HL-60 (cell line): Measurements from ENCODE around the gene MT1X.
"Not testable (repeated sequence)": the region's sequence is repeated elsewhere in the genome, so short reads cannot be mapped to it uniquely, and the experiment has no call there.

Source experiments
- DNase-seq, 2 experiments: peaks; one replicate each; pipeline ENCODE4 v3.0.0-alpha.2; 2010 to 2020; ENCODE audit warnings: low read depth in 1 of 2, low spot score in 1 of 2
- H3K27ac ChIP-seq: fragments of 250-450 bp; sonication (Bioruptor Pico); replicated peaks from 2 replicates; pipeline ENCODE4 v1.5.1; 2020; ENCODE audit warnings: mild to moderate bottlenecking, moderate library complexity
- H3K27me3 ChIP-seq: fragments of 250-450 bp; sonication (Bioruptor Pico); 2 replicates; pipeline ENCODE4 v1.5.1; 2021; ENCODE audit warnings: mild to moderate bottlenecking, moderate library complexity; ENCODE audit not compliant: insufficient read depth, poor library complexity, severe bottlenecking
- H3K4me3 ChIP-seq: replicated peaks from 2 replicates; pipeline ENCODE4 v1.5.1; 2011; ENCODE audit warnings: mild to moderate bottlenecking, control low read depth, low read length; ENCODE audit not compliant: insufficient read depth
- GABPA ChIP-seq: IDR thresholded peaks from 2 replicates; pipeline ENCODE4 v1.6.1; 2012; ENCODE audit warnings: low read depth
- POLR2AphosphoS5 ChIP-seq: IDR thresholded peaks from 2 replicates; pipeline ENCODE4 v1.6.1; 2012; ENCODE audit warnings: low read depth
- REST ChIP-seq: IDR thresholded peaks from 2 replicates; pipeline ENCODE4 v1.6.1; 2012; ENCODE audit warnings: low read depth; ENCODE audit not compliant: insufficient replicate concordance
- SPI1 ChIP-seq: IDR thresholded peaks from 2 replicates; pipeline ENCODE4 v1.6.1; 2012; ENCODE audit warnings: low read depth, mild to moderate bottlenecking, borderline replicate concordance
- TF ChIP-seq, protein P1 (sequence below): IDR thresholded peaks from one replicate; pipeline ENCODE4 v1.5.1; 2011; ENCODE audit warnings: low read length, control low read depth, inconsistent platforms; ENCODE audit not compliant: insufficient read depth

The MT1X gene

DNA sequence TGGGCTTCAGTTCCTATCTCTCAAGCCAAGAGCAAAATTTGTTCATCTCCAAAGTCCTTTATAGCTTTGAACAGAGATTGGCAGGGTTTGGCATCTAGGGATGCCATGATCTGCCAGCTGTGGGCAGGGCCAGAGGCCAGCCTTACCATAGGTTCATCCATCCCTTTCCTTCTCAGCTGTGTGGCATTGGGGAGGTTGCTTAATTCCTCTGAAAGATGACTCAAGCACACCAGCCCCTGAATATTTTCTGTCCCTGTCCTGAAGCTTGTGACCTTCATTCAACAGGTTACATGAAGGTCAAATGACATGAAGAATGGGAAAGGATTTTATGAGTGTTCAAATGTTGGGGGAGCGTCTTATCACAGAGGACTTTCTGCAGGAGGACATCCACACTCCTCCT is 17.8 kb upstream of the MT1X start:
- Histone ChIP-seq H3K27me3 (peaks cover 51% of the 10 kb centered on the region), H3K27ac (no peak overlapping the region), H3K4me3 (no peak overlapping the region)
- no peak for DNase-seq
- TF ChIP-seq GABPA = no peak
- TF ChIP-seq POLR2AphosphoS5 = no peak
- TF ChIP-seq, protein P1, sequence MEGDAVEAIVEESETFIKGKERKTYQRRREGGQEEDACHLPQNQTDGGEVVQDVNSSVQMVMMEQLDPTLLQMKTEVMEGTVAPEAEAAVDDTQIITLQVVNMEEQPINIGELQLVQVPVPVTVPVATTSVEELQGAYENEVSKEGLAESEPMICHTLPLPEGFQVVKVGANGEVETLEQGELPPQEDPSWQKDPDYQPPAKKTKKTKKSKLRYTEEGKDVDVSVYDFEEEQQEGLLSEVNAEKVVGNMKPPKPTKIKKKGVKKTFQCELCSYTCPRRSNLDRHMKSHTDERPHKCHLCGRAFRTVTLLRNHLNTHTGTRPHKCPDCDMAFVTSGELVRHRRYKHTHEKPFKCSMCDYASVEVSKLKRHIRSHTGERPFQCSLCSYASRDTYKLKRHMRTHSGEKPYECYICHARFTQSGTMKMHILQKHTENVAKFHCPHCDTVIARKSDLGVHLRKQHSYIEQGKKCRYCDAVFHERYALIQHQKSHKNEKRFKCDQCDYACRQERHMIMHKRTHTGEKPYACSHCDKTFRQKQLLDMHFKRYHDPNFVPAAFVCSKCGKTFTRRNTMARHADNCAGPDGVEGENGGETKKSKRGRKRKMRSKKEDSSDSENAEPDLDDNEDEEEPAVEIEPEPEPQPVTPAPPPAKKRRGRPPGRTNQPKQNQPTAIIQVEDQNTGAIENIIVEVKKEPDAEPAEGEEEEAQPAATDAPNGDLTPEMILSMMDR = no peak
- no peak for TF ChIP-seq SPI1
- no peak for TF ChIP-seq REST

DNA sequence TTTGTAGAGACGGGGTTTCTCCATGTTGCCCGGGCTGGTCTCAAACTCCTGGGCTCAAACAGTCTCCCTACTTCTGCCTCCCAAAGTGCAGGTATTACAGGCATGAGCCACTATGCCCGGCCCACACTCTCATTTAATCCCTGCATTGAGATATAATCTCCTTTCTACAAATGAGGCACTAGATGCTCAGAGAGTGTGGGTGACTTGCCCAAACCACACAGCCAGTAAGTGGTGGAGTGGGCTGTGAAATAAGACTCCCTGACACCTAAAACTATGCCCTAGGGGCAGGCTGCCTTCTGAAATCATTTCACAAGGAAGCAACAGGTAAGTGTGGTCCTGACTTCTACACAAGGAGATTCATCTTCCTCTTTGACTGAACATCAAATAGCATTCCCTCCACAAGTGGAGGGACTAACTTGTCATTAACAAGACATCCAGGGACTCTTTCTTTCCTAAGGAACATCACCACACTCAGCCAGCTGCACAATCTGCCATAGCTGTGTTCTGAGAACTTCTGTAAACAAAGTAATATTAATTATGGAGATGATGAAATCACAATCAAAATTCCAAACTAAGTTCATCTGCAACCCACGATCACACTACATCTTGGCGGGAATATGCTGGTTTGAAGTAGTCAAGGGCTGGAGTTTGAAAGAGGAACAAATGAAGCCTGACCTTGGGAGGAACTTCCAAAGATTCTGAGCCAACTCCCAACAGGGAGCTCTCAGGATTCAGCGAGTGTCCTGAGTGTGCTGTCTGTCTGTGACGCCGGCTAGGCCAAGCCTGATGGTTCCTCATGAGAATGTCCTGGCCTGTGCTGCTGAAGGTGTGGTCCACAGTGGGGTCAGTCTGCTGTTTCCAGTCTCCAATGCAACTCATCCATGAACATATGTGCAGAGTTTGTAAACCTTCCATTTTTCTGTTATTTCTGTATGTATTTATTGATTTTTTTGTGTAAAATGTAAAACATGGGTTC is 16.7 kb upstream of the MT1X start:
- not testable (repeated sequence) for H3K4me3 ChIP-seq, DNase-seq, H3K27ac ChIP-seq
- H3K27me3 ChIP-seq = peaks cover 58% of the 10 kb centered on the region

DNA sequence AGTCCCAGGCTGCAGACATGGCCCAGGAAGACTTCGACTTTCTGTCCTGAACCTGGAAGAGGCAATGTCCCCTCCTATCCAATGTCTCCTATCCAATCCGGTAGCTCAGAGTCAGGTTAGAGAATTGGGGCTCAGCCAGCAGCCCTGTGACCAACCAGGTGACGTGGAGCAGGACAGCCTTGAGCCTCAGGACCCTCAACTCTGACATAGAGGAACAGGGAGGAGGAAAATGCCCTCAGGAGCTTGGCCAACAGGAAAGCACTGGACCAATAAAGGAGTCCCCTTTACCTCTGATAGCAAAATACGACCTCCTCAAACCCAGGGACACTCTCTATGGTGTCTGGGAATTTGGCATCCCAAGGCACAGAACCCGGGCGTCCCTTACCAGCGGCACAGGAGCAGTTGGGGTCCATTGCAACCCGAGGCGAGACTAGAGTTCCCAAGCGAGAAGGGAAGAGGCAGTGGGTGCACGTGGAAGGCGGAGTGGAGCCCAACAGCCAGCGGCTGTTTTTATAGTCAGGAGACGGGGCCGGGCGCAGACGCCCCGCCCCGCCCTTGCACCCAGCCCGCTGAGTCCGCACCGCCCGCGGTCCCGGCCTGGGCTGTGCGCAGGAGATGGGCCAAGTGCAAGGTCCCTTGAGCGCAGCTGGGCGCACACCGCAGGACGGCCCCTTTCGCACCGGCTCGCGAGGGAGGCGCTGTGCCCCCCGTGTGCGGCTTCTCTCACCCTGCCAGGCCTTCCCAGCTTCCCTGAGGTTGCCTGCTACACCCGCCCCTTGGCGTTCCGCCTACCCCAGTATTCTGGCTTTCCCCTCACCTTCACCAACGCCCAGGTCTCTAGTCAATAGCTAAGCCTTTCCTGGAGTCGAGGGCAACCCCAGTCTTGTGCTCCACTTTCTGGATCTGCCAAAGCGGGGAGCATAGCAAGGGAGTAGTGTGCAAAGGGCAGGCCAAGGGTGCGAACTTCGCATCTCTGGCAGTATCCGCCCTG is 14.4 kb upstream of the MT1X start, which contains the start of gene MT1G:
Gene MT1G (minus strand): TSS at position 485 of the 991 bp plus-strand sequence. CDS start 72 bp downstream, at position 413.
- H3K27ac ChIP-seq = no peak within 1 kb of the TSS
- peaks cover 49% of the 10 kb centered on the region for H3K27me3 ChIP-seq
- peak; percentile 42 to 44 for DNase-seq
- no peak for TF ChIP-seq REST
- no peak for TF ChIP-seq GABPA
- no peak for TF ChIP-seq SPI1
- TF ChIP-seq, protein P1 = no peak
- TF ChIP-seq POLR2AphosphoS5 = no peak
- H3K4me3 ChIP-seq = peak within 1 kb of the TSS; percentile 33
